Liver (tissue), 9 donors: Measurements from ENCODE around the gene BGLAP. TPM values are rescaled to one million over a fixed set of nuclear protein-coding genes. Genes with fewer than 3 reads are reported as not detected.

Experiments used
- DNase-seq: peaks from one replicate; pipeline ENCODE4 v3.0.0-alpha.2; 2017; ENCODE audit warnings: low spot score
- H3K27ac ChIP-seq, 2 donors: one replicate each; pipeline ENCODE4 v1.7.0; 2013; ENCODE audit warnings: inconsistent platforms in 2 of 2, low read length in 2 of 2, control low read depth in 1 of 2, low read depth in 1 of 2, mild to moderate bottlenecking in 1 of 2
- H3K27me3 ChIP-seq, 4 donors: one replicate each; pipeline versions ENCODE4 v1.6.1 to v1.7.0; 2013; ENCODE audit warnings: low read length in 3 of 4, inconsistent platforms in 1 of 4, mild to moderate bottlenecking in 1 of 4, moderate library complexity in 1 of 4; ENCODE audit not compliant: control insufficient read depth in 4 of 4, insufficient read depth in 4 of 4
- H3K36me3 ChIP-seq, 4 donors: one replicate each; pipeline versions ENCODE4 v1.6.1 to v1.7.0; 2013; ENCODE audit warnings: low read length in 3 of 4, mild to moderate bottlenecking in 3 of 4, low read depth in 1 of 4, moderate library complexity in 1 of 4; ENCODE audit not compliant: control insufficient read depth in 4 of 4, insufficient read depth in 3 of 4
- H3K4me1 ChIP-seq, 4 donors: one replicate each; pipeline versions ENCODE4 v1.6.1 to v1.7.0; 2013; ENCODE audit warnings: low read length in 3 of 4, mild to moderate bottlenecking in 3 of 4, moderate library complexity in 1 of 4; ENCODE audit not compliant: control insufficient read depth in 4 of 4, insufficient read depth in 4 of 4
- H3K4me3 ChIP-seq, 3 donors: one replicate each; pipeline versions ENCODE4 v1.6.1 to v1.7.0; 2013; ENCODE audit warnings: low read length in 3 of 3, control low read depth in 1 of 3, low read depth in 1 of 3, mild to moderate bottlenecking in 1 of 3
- H3K9ac ChIP-seq, 2 donors: one replicate each; pipeline ENCODE4 v1.7.0; 2013; ENCODE audit warnings: low read length in 2 of 2, mild to moderate bottlenecking in 2 of 2, moderate library complexity in 2 of 2, control low read depth in 1 of 2, low read depth in 1 of 2
- H3K9me3 ChIP-seq, 4 donors: one replicate each; pipeline versions ENCODE4 v1.6.1 to v1.7.0; 2013; ENCODE audit warnings: low read length in 3 of 4; ENCODE audit not compliant: control insufficient read depth in 4 of 4
- ATF3 ChIP-seq: IDR thresholded peaks from 2 replicates; pipeline ENCODE4 v1.6.1; 2016; ENCODE audit warnings: antibody characterized with exemption
- CTCF ChIP-seq: fragments of 150-350 bp; IDR thresholded peaks from 2 replicates; pipeline ENCODE4 v1.5.1; 2017; ENCODE audit warnings: improper control_type of control experiment, low read depth, low read length; ENCODE audit not compliant: missing input control
- EGR1 ChIP-seq, 2 donors: IDR thresholded peaks; 2 replicates each; pipeline ENCODE4 v1.6.1; 2016 to 2018; ENCODE audit warnings: antibody characterized with exemption in 2 of 2, low read depth in 2 of 2
- FOXA1 ChIP-seq: IDR thresholded peaks from 2 replicates; pipeline ENCODE4 v1.6.1; 2016; ENCODE audit warnings: antibody characterized with exemption
- FOXA2 ChIP-seq: IDR thresholded peaks from 2 replicates; pipeline ENCODE4 v1.6.1; 2016; ENCODE audit warnings: antibody characterized with exemption
- GABPA ChIP-seq, 2 donors: IDR thresholded peaks in 1 of 2; conservative IDR thresholded peaks in 1 of 2; 2 replicates each; pipeline ENCODE4 v1.6.1; 2016; ENCODE audit warnings: antibody characterized with exemption in 2 of 2, mild to moderate bottlenecking in 1 of 2, moderate library complexity in 1 of 2
- HNF4A ChIP-seq, 2 donors: conservative IDR thresholded peaks; 2 replicates each; pipeline ENCODE4 v1.6.1; 2016; ENCODE audit warnings: antibody characterized with exemption in 2 of 2, mild to moderate bottlenecking in 2 of 2
- HNF4G ChIP-seq: IDR thresholded peaks from 2 replicates; pipeline ENCODE4 v1.6.1; 2016; ENCODE audit warnings: antibody characterized with exemption
- JUND ChIP-seq, 2 donors: IDR thresholded peaks; 2 replicates each; pipeline ENCODE4 v1.6.1; 2016; ENCODE audit warnings: antibody characterized with exemption in 2 of 2
- MAX ChIP-seq: IDR thresholded peaks from 2 replicates; pipeline ENCODE4 v1.6.1; 2016; ENCODE audit warnings: antibody characterized with exemption
- NR2F2 ChIP-seq: IDR thresholded peaks from 2 replicates; pipeline ENCODE4 v1.6.1; 2016; ENCODE audit warnings: antibody characterized with exemption
- RAD21 ChIP-seq, 2 donors: IDR thresholded peaks; 2 replicates each; pipeline ENCODE4 v1.6.1; 2016; ENCODE audit warnings: antibody characterized with exemption in 2 of 2, mild to moderate bottlenecking in 2 of 2
- REST ChIP-seq: IDR thresholded peaks from 2 replicates; pipeline ENCODE4 v1.6.1; 2016; ENCODE audit warnings: antibody characterized with exemption, mild to moderate bottlenecking
- RXRA ChIP-seq, 2 donors: IDR thresholded peaks; 2 replicates each; pipeline ENCODE4 v1.6.1; 2017 to 2018; ENCODE audit warnings: antibody characterized with exemption in 2 of 2, mild to moderate bottlenecking in 1 of 2
- SP1 ChIP-seq: IDR thresholded peaks from 2 replicates; pipeline ENCODE4 v1.6.1; 2018; ENCODE audit warnings: antibody characterized with exemption, mild to moderate bottlenecking
- TAF1 ChIP-seq: conservative IDR thresholded peaks from 2 replicates; pipeline ENCODE4 v1.6.1; 2016; ENCODE audit warnings: antibody characterized with exemption, mild to moderate bottlenecking
- ZBTB33 ChIP-seq: IDR thresholded peaks from 2 replicates; pipeline ENCODE4 v1.6.1; 2016; ENCODE audit warnings: antibody characterized with exemption
- WGBS: extraction: QIAGEN DNeasy Blood & Tissue Kit; methylation state at CpG from one replicate; pipeline ENCODE4 v1.1.7; 2013; 5-methylcytosine and 5-hydroxymethylcytosine counted together
- polyA plus RNA-seq, 2 donors: library from polyadenylated mRNA; stranded (reverse) in 1 of 2; unstranded in 1 of 2; fragments of 200-250 nt in 1 of 2; fragments of >200 nt in 1 of 2; fragmentation: Nextera tagmentation in 1 of 2; extraction: Ambion mirVana in 1 of 2; gene quantifications; one replicate each; pipeline versions ENCODE4 v1.2.1 to v1.2.3, GENCODE V29; 2013 to 2015
- total RNA-seq, 2 donors: library from RNA; depleted of rRNA; stranded (reverse); fragments of >200 nt; gene quantifications; one replicate each; pipeline ENCODE4 v1.2.3, GENCODE V29; 2014
- donor health status: healthy.
- donor health status: healthy.
- donor health status: healthy.
- donor health status: healthy.
- donor health status: healthy.

Gene BGLAP
- total and polyA plus RNA-seq, 4 donors: 0.06 to 0.75 (median 0.28) TPM; not detected in 1

- H3K27ac ChIP-seq: no peak overlapping the region
- H3K4me1 ChIP-seq: peaks cover 0 to 5% (median 2%) of the 10 kb centered on the region in 4 donors
- WGBS: 96% methylated on average over 2 of the region's 2 CpGs
- H3K4me3 ChIP-seq: no peak overlapping the region
- no peaks in the 10 kb centered on the region for H3K27me3 ChIP-seq
- peaks cover 16 to 88% (median 66%) of the 10 kb centered on the region in 4 donors for H3K36me3 ChIP-seq
- H3K9ac ChIP-seq: no peak overlapping the region
- no peak for TF ChIP-seq ZBTB33
- no peak for TF ChIP-seq JUND (IDR thresholded peaks at IDR 0.05)
- no peak for TF ChIP-seq FOXA2
- no peak for TF ChIP-seq REST
- TF ChIP-seq NR2F2: no peak
- TF ChIP-seq HNF4A (conservative IDR thresholded peaks at IDR 0.05): no peak
- H3K9me3 ChIP-seq: no peaks in the 10 kb centered on the region
- DNase-seq: no peak
Observed at GRCh38 chr1:156260896-156261295, 18.9 kb downstream of the BGLAP start.

GRCh38 chr1:156262461-156263287 is 20.7 kb downstream of the BGLAP start:
- no peak overlapping the region for H3K4me3 ChIP-seq
- no peak overlapping the region for H3K27ac ChIP-seq
- DNase-seq: no peak
- TF ChIP-seq RAD21 (IDR thresholded peaks at IDR 0.05): no peak
- no peak for TF ChIP-seq EGR1 (IDR thresholded peaks at IDR 0.05; ENCODE audit: low read depth in 2 of 2)
- TF ChIP-seq ATF3: no peak
- no peak for TF ChIP-seq TAF1
- TF ChIP-seq RXRA (IDR thresholded peaks at IDR 0.05): no peak
- TF ChIP-seq JUND (IDR thresholded peaks at IDR 0.05): no peak
- TF ChIP-seq NR2F2: no peak
- TF ChIP-seq FOXA1: no peak
- TF ChIP-seq GABPA (IDR thresholded peaks at IDR 0.05 in 1 of 2, conservative IDR thresholded peaks at IDR 0.05 in 1 of 2): no peak
- no peak for TF ChIP-seq FOXA2
- TF ChIP-seq HNF4G: no peak
- TF ChIP-seq ZBTB33: no peak
- no peak for TF ChIP-seq HNF4A (conservative IDR thresholded peaks at IDR 0.05)
- no peak for TF ChIP-seq MAX
- TF ChIP-seq SP1: no peak
- TF ChIP-seq CTCF: no peak
- TF ChIP-seq REST: no peak
- 89% methylated on average over 9 of the region's 9 CpGs for WGBS
- no peak overlapping the region for H3K9ac ChIP-seq
- peaks cover 16 to 90% (median 76%) of the 10 kb centered on the region in 4 donors for H3K36me3 ChIP-seq
- no peaks in the 10 kb centered on the region for H3K9me3 ChIP-seq
- peaks cover 0 to 5% (median 2%) of the 10 kb centered on the region in 4 donors for H3K4me1 ChIP-seq
- no peaks in the 10 kb centered on the region for H3K27me3 ChIP-seq
